B cell (primary cell): ENCODE results near the gene GHDC. TPM values are rescaled to one million over a fixed set of nuclear protein-coding genes. Genes with fewer than 3 reads are reported as not detected.

ENCODE experiments used
- ATAC-seq: fragments of 200-7000 bp; cut with Tn5 transposase; one replicate; pipeline ENCODE4 v1.10.0; 2021; ENCODE audit warnings: low read depth, mild to moderate bottlenecking, moderate number of reproducible peaks, moderate library complexity
- CTCF ChIA-PET: fragments of 350-600 bp; sonication (Branson Sonifier 250); formaldehyde crosslinking; loops from one replicate; lab custom pipeline; 2021; ENCODE audit warnings: antibody characterized with exemption, inconsistent platforms; lab: Charles Lee
- POLR2A ChIA-PET: fragments of 350-600 bp; sonication (Branson Sonifier 250); formaldehyde crosslinking; loops from one replicate; lab custom pipeline; 2021; ENCODE audit warnings: antibody characterized with exemption; lab: Charles Lee
- DNase-seq: peaks from one replicate; pipeline ENCODE4 v3.0.0; 2013
- H2AFZ ChIP-seq: 2 replicates; pipeline ENCODE4 v1.6.1; 2012; ENCODE audit warnings: mild to moderate bottlenecking, low read depth, low read length; ENCODE audit not compliant: insufficient read depth, poor library complexity, severe bottlenecking
- H3K27ac ChIP-seq, 2 donors: 1 replicate in 1 of 2; 2 replicates in 1 of 2; pipeline ENCODE4 v1.5.1; 2012 to 2013; ENCODE audit warnings: low read length in 2 of 2, mild to moderate bottlenecking in 2 of 2, moderate library complexity in 1 of 2
- H3K27me3 ChIP-seq, 4 experiments: fragments of 200-600 bp in 1 of 4; sonication (generic) in 1 of 4; replicated peaks in 1 of 4; 1 replicate in 2 of 4; 2 replicates in 2 of 4; pipeline versions ENCODE4 v1.6.1 to v1.7.0; 2013 to 2016; ENCODE audit warnings: low read length in 3 of 4, mild to moderate bottlenecking in 2 of 4, mixed read lengths in 1 of 4, moderate library complexity in 1 of 4; ENCODE audit not compliant: insufficient read depth in 4 of 4, control insufficient read depth in 3 of 4; ENCODE audit errors: control extremely low read depth in 1 of 4
- H3K36me3 ChIP-seq, 2 experiments: replicated peaks in 1 of 2; 1 replicate in 1 of 2; 2 replicates in 1 of 2; pipeline versions ENCODE4 v1.6.1 to v1.7.1; 2013; ENCODE audit warnings: low read length in 1 of 2; ENCODE audit not compliant: insufficient read depth in 2 of 2, control insufficient read depth in 1 of 2; ENCODE audit errors: control extremely low read depth in 1 of 2, extremely low read depth in 1 of 2
- H3K4me1 ChIP-seq, 2 donors: fragments of 200-600 bp in 1 of 2; sonication (generic) in 1 of 2; 1 replicate in 1 of 2; 2 replicates in 1 of 2; pipeline versions ENCODE4 v1.5.1 to v1.6.1; 2013 to 2017; ENCODE audit warnings: low read length in 2 of 2; ENCODE audit not compliant: control insufficient read depth in 2 of 2, insufficient read depth in 2 of 2
- H3K4me2 ChIP-seq: replicated peaks from 2 replicates; pipeline ENCODE3; 2012; ENCODE audit warnings: mild to moderate bottlenecking, low read depth, low read length; ENCODE audit not compliant: poor library complexity, severe bottlenecking
- H3K4me3 ChIP-seq, 5 experiments: fragments of 200-600 bp in 1 of 5; sonication (generic) in 1 of 5; 1 replicate in 3 of 5; 2 replicates in 2 of 5; pipeline versions ENCODE4 v1.5.1 to v1.7.0; 2011 to 2016; ENCODE audit warnings: low read length in 4 of 5, mild to moderate bottlenecking in 4 of 5, low read depth in 2 of 5, control low read depth in 1 of 5, moderate library complexity in 1 of 5; ENCODE audit not compliant: insufficient read depth in 1 of 5; ENCODE audit errors: control extremely low read depth in 1 of 5, extremely low read depth in 1 of 5
- H3K79me2 ChIP-seq: fragments of 200-600 bp; sonication (generic); one replicate; pipeline ENCODE4 v1.6.0; 2016; ENCODE audit warnings: low read length; ENCODE audit not compliant: control insufficient read depth, insufficient read depth
- H3K9ac ChIP-seq: fragments of 200-600 bp; sonication (generic); 2 replicates; pipeline ENCODE4 v1.6.1; 2017; ENCODE audit warnings: mild to moderate bottlenecking, low read length, moderate library complexity
- H3K9me3 ChIP-seq, 3 donors: one replicate each; pipeline versions ENCODE4 v1.6.1 to v1.7.1; 2013; ENCODE audit warnings: low read length in 2 of 3; ENCODE audit not compliant: control insufficient read depth in 2 of 3, insufficient read depth in 1 of 3; ENCODE audit errors: control extremely low read depth in 1 of 3
- H4K20me1 ChIP-seq: 2 replicates; pipeline ENCODE4 v1.6.0; 2012; ENCODE audit warnings: mild to moderate bottlenecking, low read length; ENCODE audit not compliant: insufficient read depth, control insufficient read depth, poor library complexity, severe bottlenecking
- H3K27ac Mint-ChIP-seq: one replicate; pipeline ENCODE4 v1.8.0; 2021; ENCODE audit warnings: mixed read lengths
- H3K27me3 Mint-ChIP-seq: one replicate; pipeline ENCODE4 v1.8.0; 2021; ENCODE audit warnings: mixed read lengths
- H3K4me1 Mint-ChIP-seq: one replicate; pipeline ENCODE4 v1.8.0; 2021; ENCODE audit warnings: mixed read lengths
- H3K4me3 Mint-ChIP-seq: one replicate; pipeline ENCODE4 v1.8.0; 2021; ENCODE audit warnings: mixed read lengths
- H3K9me3 Mint-ChIP-seq: one replicate; pipeline ENCODE4 v1.8.0; 2022; ENCODE audit warnings: mixed read lengths; ENCODE audit not compliant: insufficient read depth
- EZH2 ChIP-seq: IDR thresholded peaks from 2 replicates; pipeline ENCODE4 v1.6.1; 2012; ENCODE audit warnings: borderline replicate concordance, low read depth, mild to moderate bottlenecking, moderate library complexity, low read length; ENCODE audit not compliant: insufficient read depth, poor library complexity, severe bottlenecking
- WGBS: methylation state at CpG from one replicate; pipeline ENCODE4 v1.1.5; 2013; ENCODE audit warnings: missing lambda C conversion rate; ENCODE audit not compliant: insufficient coverage; 5-methylcytosine and 5-hydroxymethylcytosine counted together
- intact Hi-C: fragments of 100-400 bp; cut with micrococcal nuclease; formaldehyde crosslinking; loops from one replicate; pipeline ENCODE4 v1.10.0; 2022
- polyA plus RNA-seq: library from polyadenylated mRNA; depleted of rRNA; stranded (reverse); fragments of >200 nt; gene quantifications from 2 replicates; pipeline ENCODE4 v1.2.3, GENCODE V29; 2012
- total RNA-seq, 2 donors: library from RNA; stranded (reverse); fragments of 120-200 nt in 1 of 2; gene quantifications; 1 replicate in 1 of 2; 2 replicates in 1 of 2; pipeline versions ENCODE4 v1.2.3 to v1.2.4, GENCODE V29; 2013 to 2022
- TF ChIP-seq, protein P1 (sequence below): fragments of 200-600 bp; IDR thresholded peaks from one replicate; pipeline ENCODE4 v1.8.0; 2022; ENCODE audit warnings: antibody characterized with exemption, mild to moderate bottlenecking

The GHDC gene
- total and polyA plus RNA-seq, 2 donors (not counting 1 experiment from before 2014, with no cell fraction given) = 41.5 to 65.4 TPM

DNA sequence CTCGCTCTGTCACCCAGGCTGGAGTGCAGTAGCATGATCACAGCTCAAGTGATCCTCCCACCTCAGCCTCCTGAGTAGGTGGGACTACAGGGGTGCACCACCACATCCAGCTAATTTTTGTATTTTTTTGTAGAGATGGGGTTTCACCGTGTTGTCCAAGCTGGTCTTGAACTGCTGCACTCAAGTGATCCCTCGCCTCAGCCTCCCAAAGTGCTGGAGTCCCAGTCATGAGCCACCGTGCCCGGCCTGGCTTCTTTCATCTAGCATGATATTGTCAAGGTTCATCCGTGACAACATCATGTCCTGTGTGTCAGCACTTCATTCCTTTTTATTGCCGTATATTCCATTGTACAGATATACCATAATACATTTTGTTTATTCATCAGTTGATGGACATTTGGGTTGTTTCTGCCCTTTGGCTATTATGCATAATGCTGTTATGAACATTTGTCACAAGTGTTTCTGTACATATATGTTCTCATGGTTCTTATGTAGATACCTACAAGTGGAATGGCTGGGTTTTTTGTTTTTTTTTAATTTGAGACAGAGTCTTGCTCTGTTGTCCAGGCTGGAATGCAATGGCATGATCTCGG lies 3.4 kb upstream of the GHDC start:
- Histone ChIP-seq H2AFZ (no peak overlapping the region), H3K27ac (no peak overlapping the region), H3K36me3 (peaks cover 0 to 2% of the 10 kb centered on the region in 2 experiments), H3K27me3 (no peaks in the 10 kb centered on the region), H3K9ac (no peak overlapping the region), H4K20me1 (no peaks in the 10 kb centered on the region), H3K4me3 (no peak overlapping the region), H3K4me2 (no peak overlapping the region), H3K79me2 (peaks cover 8% of the 10 kb centered on the region), H3K9me3 (no peaks in the 10 kb centered on the region), H3K4me1 (peaks cover 26 to 37% of the 10 kb centered on the region in 2 donors)
- intact Hi-C loops = loop anchor here (10.0 kb wide), 1 partner anchor 477 kb away; the partner anchor contains the start of gene PLEKHH3
- H3K9me3 Mint-ChIP-seq = no peaks in the 10 kb centered on the region
- 98% methylated on average over 5 of the region's 8 CpGs for WGBS
- H3K27ac Mint-ChIP-seq = peak overlapping the region; percentile 72
- peaks cover 38% of the 10 kb centered on the region for H3K4me1 Mint-ChIP-seq
- DNase-seq (no peak), ATAC-seq (no peak)
- CTCF ChIA-PET = interaction anchor here (0.9 kb wide), 1 partner anchor 16 kb away, joined by 3 read pairs; no protein-coding TSS in a partner anchor
- H3K4me3 Mint-ChIP-seq = no peak overlapping the region
- no peaks in the 10 kb centered on the region for H3K27me3 Mint-ChIP-seq
- POLR2A ChIA-PET = interaction anchor here (1.6 to 2.7 kb wide), 2 partner anchors 14 to 51 kb away, joined by 4 to 8 read pairs; no protein-coding TSS in a partner anchor
- TF ChIP-seq, protein P1, sequence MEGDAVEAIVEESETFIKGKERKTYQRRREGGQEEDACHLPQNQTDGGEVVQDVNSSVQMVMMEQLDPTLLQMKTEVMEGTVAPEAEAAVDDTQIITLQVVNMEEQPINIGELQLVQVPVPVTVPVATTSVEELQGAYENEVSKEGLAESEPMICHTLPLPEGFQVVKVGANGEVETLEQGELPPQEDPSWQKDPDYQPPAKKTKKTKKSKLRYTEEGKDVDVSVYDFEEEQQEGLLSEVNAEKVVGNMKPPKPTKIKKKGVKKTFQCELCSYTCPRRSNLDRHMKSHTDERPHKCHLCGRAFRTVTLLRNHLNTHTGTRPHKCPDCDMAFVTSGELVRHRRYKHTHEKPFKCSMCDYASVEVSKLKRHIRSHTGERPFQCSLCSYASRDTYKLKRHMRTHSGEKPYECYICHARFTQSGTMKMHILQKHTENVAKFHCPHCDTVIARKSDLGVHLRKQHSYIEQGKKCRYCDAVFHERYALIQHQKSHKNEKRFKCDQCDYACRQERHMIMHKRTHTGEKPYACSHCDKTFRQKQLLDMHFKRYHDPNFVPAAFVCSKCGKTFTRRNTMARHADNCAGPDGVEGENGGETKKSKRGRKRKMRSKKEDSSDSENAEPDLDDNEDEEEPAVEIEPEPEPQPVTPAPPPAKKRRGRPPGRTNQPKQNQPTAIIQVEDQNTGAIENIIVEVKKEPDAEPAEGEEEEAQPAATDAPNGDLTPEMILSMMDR = no peak
- TF ChIP-seq EZH2 = no peak
